Measurements from ENCODE around the gene GUCD1. TPM values are rescaled to one million over a fixed set of nuclear protein-coding genes. Genes with fewer than 3 reads are reported as not detected.
A peak's percentile ranks its signal among the peaks of the same experiment; 100 is the strongest.

GUCD1 gene
- total and polyA plus RNA-seq, 12 donors = 75.4 to 162 (median 112) TPM

DNA sequence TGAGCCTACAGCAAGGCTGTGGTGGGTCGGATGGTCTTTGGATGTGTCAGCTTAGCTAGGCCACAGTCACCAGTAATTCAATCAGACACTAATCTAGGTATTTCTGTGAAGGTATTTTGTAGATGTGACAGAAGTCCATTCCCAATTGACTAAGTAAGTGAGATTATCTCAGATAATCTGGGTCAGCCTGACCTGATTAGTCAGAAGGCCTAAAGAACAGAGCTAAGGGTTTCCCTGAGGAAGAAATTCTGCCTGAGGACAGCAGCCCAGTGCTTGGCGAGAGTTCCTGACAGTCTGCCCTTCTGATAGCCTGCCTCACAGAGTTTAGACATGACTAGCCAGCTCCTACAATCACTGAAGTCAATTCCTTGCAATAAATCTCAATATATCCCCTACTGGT lies 28.7 kb downstream of the GUCD1 start:
- intact Hi-C loops (cut with DNase I) = loop anchor here in 1 of 2 donors (10.0 kb wide), 1 partner anchor 201 kb away; no protein-coding TSS in a partner anchor

DNA sequence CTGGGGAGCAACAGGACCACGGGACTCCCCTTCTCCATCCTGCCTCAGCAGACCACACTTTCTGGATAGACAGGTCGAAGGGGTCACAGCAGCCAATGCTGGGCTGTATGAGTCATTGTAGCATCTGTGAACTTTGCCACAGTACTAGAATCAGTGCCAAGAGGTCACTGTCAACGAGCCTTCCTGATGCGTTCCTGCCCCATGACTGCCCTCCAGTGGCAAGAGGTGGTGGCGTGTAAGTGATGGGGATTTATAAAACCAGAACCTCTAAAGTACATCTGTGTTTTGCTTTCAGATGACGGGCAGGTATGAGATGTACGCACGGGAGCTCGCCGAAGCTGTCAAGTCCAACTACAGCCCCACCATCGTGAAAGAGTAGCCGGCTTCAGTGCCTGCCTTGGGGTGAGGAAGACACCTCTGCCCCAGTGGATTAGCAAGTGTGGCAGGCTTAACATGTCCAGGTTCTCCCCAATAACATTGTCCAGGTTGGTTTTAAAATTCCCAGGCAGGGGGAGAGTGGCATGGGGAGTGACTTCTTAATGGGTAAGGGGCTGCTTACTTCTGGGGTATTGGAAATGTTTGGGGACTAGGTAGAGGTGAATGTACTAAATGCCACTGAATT lies 29.4 kb downstream of the GUCD1 start:
- intact Hi-C loops (cut with DNase I) = loop anchor here in 1 of 2 donors (10.0 kb wide), 1 partner anchor 201 kb away; no protein-coding TSS in a partner anchor
- WGBS, 4 donors = 8 to 13% (median 10%) methylated on average over 11 to 12 of the region's 12 CpGs
- Histone ChIP-seq H3K36me3 (replicated peaks in 1 of 2) (no peaks in the 10 kb centered on the region), H3K27ac (peak overlapping the region in 2 of 5 donors; percentile 20 to 50), H3K27me3 (no peaks in the 10 kb centered on the region), H3K9me3 (replicated peaks in 1 of 3) (no peaks in the 10 kb centered on the region), H3K4me1 (replicated peaks in 1 of 2) (peaks cover 0 to 6% of the 10 kb centered on the region in 2 donors), H3K4me3 (no peak overlapping the region)
- DNase-seq = peak; percentile 74 to 95 (median 86)
- TF ChIP-seq POLR2A (IDR thresholded peaks at IDR 0.05) = no peak
- TF ChIP-seq, protein P1, sequence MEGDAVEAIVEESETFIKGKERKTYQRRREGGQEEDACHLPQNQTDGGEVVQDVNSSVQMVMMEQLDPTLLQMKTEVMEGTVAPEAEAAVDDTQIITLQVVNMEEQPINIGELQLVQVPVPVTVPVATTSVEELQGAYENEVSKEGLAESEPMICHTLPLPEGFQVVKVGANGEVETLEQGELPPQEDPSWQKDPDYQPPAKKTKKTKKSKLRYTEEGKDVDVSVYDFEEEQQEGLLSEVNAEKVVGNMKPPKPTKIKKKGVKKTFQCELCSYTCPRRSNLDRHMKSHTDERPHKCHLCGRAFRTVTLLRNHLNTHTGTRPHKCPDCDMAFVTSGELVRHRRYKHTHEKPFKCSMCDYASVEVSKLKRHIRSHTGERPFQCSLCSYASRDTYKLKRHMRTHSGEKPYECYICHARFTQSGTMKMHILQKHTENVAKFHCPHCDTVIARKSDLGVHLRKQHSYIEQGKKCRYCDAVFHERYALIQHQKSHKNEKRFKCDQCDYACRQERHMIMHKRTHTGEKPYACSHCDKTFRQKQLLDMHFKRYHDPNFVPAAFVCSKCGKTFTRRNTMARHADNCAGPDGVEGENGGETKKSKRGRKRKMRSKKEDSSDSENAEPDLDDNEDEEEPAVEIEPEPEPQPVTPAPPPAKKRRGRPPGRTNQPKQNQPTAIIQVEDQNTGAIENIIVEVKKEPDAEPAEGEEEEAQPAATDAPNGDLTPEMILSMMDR (IDR thresholded peaks at IDR 0.05) = peak; percentile 74 to 89 (median 82)

More for the DNA sequence above, 28.7 kb downstream of the GUCD1 start:
- H3K9me3 ChIP-seq (replicated peaks in 1 of 3) = no peaks in the 10 kb centered on the region
- H3K4me3 ChIP-seq = no peak overlapping the region
- 68 to 79% (median 69%) methylated on average over 2 of the region's 2 CpGs for WGBS, 4 donors
- no peaks in the 10 kb centered on the region for H3K36me3 ChIP-seq (replicated peaks in 1 of 2)
- no peak overlapping the region for H3K27ac ChIP-seq
- H3K4me1 ChIP-seq (replicated peaks in 1 of 2) = peaks cover 0 to 6% of the 10 kb centered on the region in 2 donors
- no peak for DNase-seq
- no peaks in the 10 kb centered on the region for H3K27me3 ChIP-seq
- TF ChIP-seq, protein P1 (IDR thresholded peaks at IDR 0.05) = no peak
- no peak for TF ChIP-seq POLR2A (IDR thresholded peaks at IDR 0.05)

DNA sequence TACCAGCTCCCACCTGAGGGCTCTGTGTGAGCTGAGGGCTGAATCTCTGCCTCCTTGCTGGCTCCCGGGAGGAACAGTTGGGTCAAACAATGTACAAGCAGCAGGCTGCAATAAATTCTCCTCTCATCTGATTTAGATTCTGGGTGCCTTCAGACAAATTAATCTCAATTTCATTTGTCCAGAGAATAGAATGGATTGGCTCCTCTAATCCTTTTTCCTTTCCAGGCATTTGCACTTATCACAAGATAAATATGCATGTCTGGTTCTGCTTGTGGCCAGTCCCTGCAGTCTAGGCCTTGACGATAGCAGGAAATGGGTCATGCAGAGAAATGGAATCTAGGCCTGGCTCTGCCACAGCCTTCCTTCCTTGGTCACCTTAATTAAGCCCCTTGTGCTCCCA lies 31.1 kb downstream of the GUCD1 start:
- Histone ChIP-seq H3K27me3 (no peaks in the 10 kb centered on the region), H3K27ac (peak overlapping the region in 2 of 5 donors; percentile 46 to 59), H3K4me3 (no peak overlapping the region), H3K9me3 (replicated peaks in 1 of 3) (no peaks in the 10 kb centered on the region), H3K4me1 (replicated peaks in 1 of 2) (peaks cover 0 to 6% of the 10 kb centered on the region in 2 donors), H3K36me3 (replicated peaks in 1 of 2) (no peaks in the 10 kb centered on the region)
- intact Hi-C loops (cut with DNase I) = loop anchor here (5.0 to 10.0 kb wide), 2 partner anchors 102 to 199 kb away; no protein-coding TSS in a partner anchor
- whole genome bisulfite sequencing, 4 donors = 34 to 59% (median 45%) methylated on average over 2 of the region's 2 CpGs
- DNase-seq = peak in 1 of 7 donors; percentile 23
- no peak for TF ChIP-seq POLR2A (IDR thresholded peaks at IDR 0.05)
- TF ChIP-seq, protein P1 (IDR thresholded peaks at IDR 0.05) = no peak

DNA sequence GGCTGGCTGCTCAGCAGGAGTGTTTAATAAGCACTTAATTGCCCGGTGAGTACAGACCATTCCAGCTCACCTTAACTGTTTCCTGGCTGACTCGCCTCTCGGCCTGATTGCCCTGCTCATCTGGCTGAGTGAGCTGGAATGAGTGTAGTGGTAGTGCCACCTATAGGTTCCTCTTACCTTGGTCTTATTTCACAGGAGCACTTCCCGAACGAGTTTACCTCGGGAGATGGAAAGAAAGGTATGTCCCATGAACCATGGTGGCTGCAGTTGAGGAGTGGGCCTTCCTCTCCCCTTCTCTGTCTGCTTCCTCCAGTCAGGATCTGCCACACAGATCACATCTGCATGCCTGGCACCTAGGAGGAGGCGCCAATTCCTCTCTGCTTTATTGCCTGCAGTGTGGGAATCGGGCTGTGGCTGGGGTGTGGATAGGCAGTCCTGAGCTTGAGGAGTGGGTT lies 33.1 kb downstream of the GUCD1 start:
- 36 to 42% (median 37%) methylated on average over 8 of the region's 8 CpGs for WGBS, 4 donors
- no peaks in the 10 kb centered on the region for H3K36me3 ChIP-seq (replicated peaks in 1 of 2)
- no peaks in the 10 kb centered on the region for H3K27me3 ChIP-seq
- no peaks in the 10 kb centered on the region for H3K9me3 ChIP-seq (replicated peaks in 1 of 3)
- intact Hi-C loops (cut with DNase I) = loop anchor here (5.0 to 10.0 kb wide), 2 partner anchors 100 to 197 kb away; no protein-coding TSS in a partner anchor
- peaks cover 0 to 6% of the 10 kb centered on the region in 2 donors for H3K4me1 ChIP-seq (replicated peaks in 1 of 2)
- DNase-seq = peak in 2 of 7 donors; percentile 23 to 82
- TF ChIP-seq POLR2A (IDR thresholded peaks at IDR 0.05) = no peak
- TF ChIP-seq, protein P1 (IDR thresholded peaks at IDR 0.05) = peak in 5 of 6 experiments; percentile 27 to 48 (median 36)
- H3K4me3 ChIP-seq = no peak overlapping the region
- no peak overlapping the region for H3K27ac ChIP-seq

Data from adrenal gland (tissue), 12 donors.